A673 (cell line): ENCODE measurements around the gene CLEC4A. TPM values are rescaled to one million over a fixed set of nuclear protein-coding genes. Genes with fewer than 3 reads are reported as not detected.

Source experiments
- BruUV-seq: library from RNA; stranded (reverse); fragments of 400-500 nt; replicated peaks from 2 replicates; lab custom pipeline; 2021; lab: Mats Ljungman, UMichigan
- CTCF ChIA-PET: fragments of 300-600 bp; sonication (Branson Sonifier 250); formaldehyde crosslinking; loops from one replicate; lab custom pipeline; 2022; ENCODE audit warnings: antibody characterized with exemption; lab: Charles Lee
- POLR2A ChIA-PET: fragments of 300-600 bp; sonication (Branson Sonifier 250); formaldehyde crosslinking; loops from one replicate; lab custom pipeline; 2022; ENCODE audit warnings: antibody characterized with exemption; ENCODE audit not compliant: low non-redundant PET; lab: Charles Lee
- DNase-seq: peaks from one replicate; pipeline ENCODE4 v3.0.0-alpha.2; 2015; ENCODE audit warnings: low spot score
- H3K27ac ChIP-seq: fragments of 200-600 bp; sonication (generic); 2 replicates; pipeline ENCODE4 v1.5.1; 2016; ENCODE audit warnings: mixed run types, low read depth, mild to moderate bottlenecking, mixed read lengths, antibody characterized with exemption, low read length; ENCODE audit not compliant: poor library complexity, severe bottlenecking
- H3K27me3 ChIP-seq: fragments of 200-600 bp; sonication (generic); replicated peaks from 2 replicates; pipeline ENCODE4 v1.6.1; 2017; ENCODE audit warnings: mixed run types, low read depth, mild to moderate bottlenecking, mixed read lengths, antibody characterized with exemption, low read length; ENCODE audit not compliant: insufficient read depth, poor library complexity
- H3K36me3 ChIP-seq: fragments of 200-600 bp; sonication (generic); 2 replicates; pipeline ENCODE4 v1.6.1; 2016; ENCODE audit warnings: mixed run types, mild to moderate bottlenecking, mixed read lengths, antibody characterized with exemption, low read length; ENCODE audit not compliant: insufficient read depth, poor library complexity, severe bottlenecking
- H3K4me1 ChIP-seq: fragments of 200-600 bp; sonication (generic); 2 replicates; pipeline ENCODE4 v1.6.1; 2017; ENCODE audit warnings: mixed run types, mild to moderate bottlenecking, mixed read lengths, antibody characterized with exemption, low read length; ENCODE audit not compliant: insufficient read depth, poor library complexity, severe bottlenecking
- H3K4me3 ChIP-seq: fragments of 200-600 bp; sonication (generic); 2 replicates; pipeline ENCODE4 v1.5.1; 2016; ENCODE audit warnings: low read depth, mixed run types, mild to moderate bottlenecking, mixed read lengths, low read length; ENCODE audit not compliant: poor library complexity, severe bottlenecking
- H3K9me3 ChIP-seq: fragments of 200-600 bp; sonication (generic); 2 replicates; pipeline ENCODE4 v1.6.1; 2016; ENCODE audit warnings: mixed run types, low read depth, mild to moderate bottlenecking, mixed read lengths, antibody characterized with exemption, low read length; ENCODE audit not compliant: poor library complexity, severe bottlenecking
- CTCF ChIP-seq: fragments of 300-800, 200-600 bp; sonication (generic); conservative IDR thresholded peaks from 2 replicates; pipeline ENCODE4 v1.5.1; 2017; ENCODE audit warnings: low read depth, mild to moderate bottlenecking, antibody characterized with exemption, low read length, moderate library complexity, mixed read lengths
- EZH2 ChIP-seq: fragments of 200-600 bp; sonication (generic); IDR thresholded peaks from 2 replicates; pipeline ENCODE4 v1.6.1; 2017; ENCODE audit warnings: borderline replicate concordance, low read depth, mild to moderate bottlenecking, mixed read lengths, antibody characterized with exemption, low read length; ENCODE audit not compliant: poor library complexity, severe bottlenecking
- intact Hi-C: fragments of 100-400 bp; cut with micrococcal nuclease; formaldehyde crosslinking; loops from one replicate; pipeline ENCODE4 v1.10.0; 2022; ENCODE audit not compliant: unreplicated experiment
- total RNA-seq: library from RNA; stranded (reverse); gene quantifications from 2 replicates; pipeline ENCODE4 v1.2.3, GENCODE V29; 2021

CLEC4A gene
- total RNA-seq, 1 experiment from 2014 or later, result 0.84 TPM

GRCh38 chr12:8093291-8093690, 30.1 kb upstream of the CLEC4A start:
- H3K36me3 ChIP-seq, result peaks cover 65% of the 10 kb centered on the region
- intact Hi-C loops, result no loop called here

GRCh38 chr12:8096281-8096915, 27.0 kb upstream of the CLEC4A start:
- BruUV-seq, result no TSS peak
- ChIA-PET POLR2A (no interaction called here), CTCF (no interaction called here)
- no peaks in the 10 kb centered on the region for H3K4me1 ChIP-seq
- DNase-seq, result no peak
- H3K36me3 ChIP-seq, result peaks cover 49% of the 10 kb centered on the region
- H3K9me3 ChIP-seq, result no peaks in the 10 kb centered on the region
- H3K27me3 ChIP-seq, result no peaks in the 10 kb centered on the region
- no peak overlapping the region for H3K4me3 ChIP-seq
- TF ChIP-seq EZH2 (no peak), CTCF (no peak)
- intact Hi-C loops, result no loop called here
- no peak overlapping the region for H3K27ac ChIP-seq

More at GRCh38 chr12:8093291-8093690, 30.1 kb upstream of the CLEC4A start:
- TF ChIP-seq CTCF (no peak), EZH2 (no peak)
- Histone ChIP-seq H3K27me3 (no peaks in the 10 kb centered on the region), H3K4me3 (no peak overlapping the region), H3K27ac (no peak overlapping the region), H3K4me1 (no peaks in the 10 kb centered on the region), H3K9me3 (no peaks in the 10 kb centered on the region)
- CTCF ChIA-PET, result no interaction called here
- POLR2A ChIA-PET, result no interaction called here
- BruUV-seq, result no TSS peak
- no peak for DNase-seq

- no peaks in the 10 kb centered on the region for H3K9me3 ChIP-seq
- no peak overlapping the region for H3K4me3 ChIP-seq
- H3K4me1 ChIP-seq, result no peaks in the 10 kb centered on the region
- CTCF ChIA-PET, result no interaction called here
- POLR2A ChIA-PET, result no interaction called here
- no peak overlapping the region for H3K27ac ChIP-seq
- BruUV-seq, result no TSS peak
- intact Hi-C loops, result no loop called here
- H3K36me3 ChIP-seq, result peaks cover 20% of the 10 kb centered on the region
- no peaks in the 10 kb centered on the region for H3K27me3 ChIP-seq
- DNase-seq, result no peak
- TF ChIP-seq EZH2, result no peak
- no peak for TF ChIP-seq CTCF
Observed at GRCh38 chr12:8099235-8099634, 24.2 kb upstream of the CLEC4A start.
